Urinary bladder (tissue), 4 donors: ENCODE measurements around the gene ZNF8. TPM values are rescaled to one million over a fixed set of nuclear protein-coding genes. Genes with fewer than 3 reads are reported as not detected.

Experiments used
- DNase-seq: peaks from one replicate; pipeline ENCODE4 v3.0.0-alpha.2; 2015; ENCODE audit errors: extremely low spot score
- H3K27ac ChIP-seq: one replicate; pipeline ENCODE4 v1.5.1; 2013; ENCODE audit warnings: low read depth, mild to moderate bottlenecking, moderate library complexity
- H3K36me3 ChIP-seq: one replicate; pipeline ENCODE4 v1.6.1; 2013; ENCODE audit warnings: mild to moderate bottlenecking, moderate library complexity; ENCODE audit not compliant: insufficient read depth
- H3K4me1 ChIP-seq: one replicate; pipeline ENCODE4 v1.6.1; 2013; ENCODE audit warnings: mild to moderate bottlenecking, moderate library complexity; ENCODE audit not compliant: insufficient read depth
- H3K4me3 ChIP-seq: one replicate; pipeline ENCODE4 v1.5.1; 2013; ENCODE audit warnings: low read depth, low read length
- WGBS: extraction: QIAGEN DNeasy Blood & Tissue Kit; methylation state at CpG from one replicate; pipeline ENCODE4 v1.1.7; 2013; 5-methylcytosine and 5-hydroxymethylcytosine counted together
- polyA plus RNA-seq: library from polyadenylated mRNA; stranded (reverse); fragments of 200-250 nt; gene quantifications from one replicate; pipeline ENCODE4 v1.2.3, GENCODE V29; 2013
- small RNA-seq: library from RNA; depleted of rRNA; stranded (forward); fragments of <200 nt; gene quantifications from one replicate; pipeline ENCODE3, GENCODE V24; 2014
- total RNA-seq: library from RNA; depleted of rRNA; stranded (reverse); fragments of >200 nt; gene quantifications from one replicate; pipeline ENCODE4 v1.2.3, GENCODE V29; 2014
- donor health status: healthy with polysubstance abuse.
- donor health status: healthy.

The ZNF8 gene
- total and polyA plus RNA-seq, 2 donors: 1.8 to 7.8 TPM

- H3K4me3 ChIP-seq: no peak overlapping the region
- no peaks in the 10 kb centered on the region for H3K36me3 ChIP-seq
- 84% methylated on average over 23 of the region's 23 CpGs for WGBS
- no peaks in the 10 kb centered on the region for H3K4me1 ChIP-seq
- no peak for DNase-seq
- H3K27ac ChIP-seq: no peak overlapping the region
These were observed 73.4 kb downstream of the ZNF8 start for GRCh38 chr19:58351990-58352755.

Small RNA genes lying within 50 kb of the gene (small RNA-seq; reads per million reads assigned to genes)
- gene MIR6806: 0.18 reads per million

Other genes starting within 250 kb of the ZNF8 start
- not detected for gene ZSCAN1, start 244.9 kb upstream of the ZNF8 start, total RNA-seq
- 0.44 TPM for gene ZSCAN1, start 244.9 kb upstream of the ZNF8 start, polyA plus RNA-seq
- 12.6 TPM for gene ZNF135, start 219.7 kb upstream of the ZNF8 start, total RNA-seq
- gene ZNF135, start 219.7 kb upstream of the ZNF8 start, polyA plus RNA-seq: 9.0 TPM
- gene ZSCAN18, start 180.7 kb upstream of the ZNF8 start, total RNA-seq: 73.1 TPM
- gene ZSCAN18, start 180.7 kb upstream of the ZNF8 start, polyA plus RNA-seq: 98.2 TPM
- gene ZNF329, start 128.2 kb upstream of the ZNF8 start, total RNA-seq: 19.6 TPM
- gene ZNF329, start 128.2 kb upstream of the ZNF8 start, polyA plus RNA-seq: 9.4 TPM
- 18.9 TPM for gene ZNF274, start 95.9 kb upstream of the ZNF8 start, total RNA-seq
- 32.1 TPM for gene ZNF274, start 95.9 kb upstream of the ZNF8 start, polyA plus RNA-seq
- gene ZNF544, start 50.0 kb upstream of the ZNF8 start, total RNA-seq: 51.4 TPM
- gene ZNF544, start 50.0 kb upstream of the ZNF8 start, polyA plus RNA-seq: 23.6 TPM
- 30.1 TPM for gene ERVK3-1, start 26.4 kb downstream of the ZNF8 start, total RNA-seq
- 33.9 TPM for gene ERVK3-1, start 26.4 kb downstream of the ZNF8 start, polyA plus RNA-seq
- gene ZSCAN22, start 48.0 kb downstream of the ZNF8 start, total RNA-seq: 2.9 TPM
- 1.6 TPM for gene ZSCAN22, start 48.0 kb downstream of the ZNF8 start, polyA plus RNA-seq
- 0.69 TPM for gene A1BG, start 74.5 kb downstream of the ZNF8 start, total RNA-seq
- gene A1BG, start 74.5 kb downstream of the ZNF8 start, polyA plus RNA-seq: 19.3 TPM
- 2.1 TPM for gene ZNF497, start 83.8 kb downstream of the ZNF8 start, total RNA-seq
- 0.73 TPM for gene ZNF497, start 83.8 kb downstream of the ZNF8 start, polyA plus RNA-seq
- 1.5 TPM for gene ZNF837, start 102.1 kb downstream of the ZNF8 start, total RNA-seq
- gene ZNF837, start 102.1 kb downstream of the ZNF8 start, polyA plus RNA-seq: 1.6 TPM
- gene RPS5, start 108.3 kb downstream of the ZNF8 start, total RNA-seq: 1,214 TPM
- 1,879 TPM for gene RPS5, start 108.3 kb downstream of the ZNF8 start, polyA plus RNA-seq
- gene RNF225, start 116.7 kb downstream of the ZNF8 start, total RNA-seq: not detected
- gene RNF225, start 116.7 kb downstream of the ZNF8 start, polyA plus RNA-seq: 0.11 TPM
- 13.6 TPM for gene ZNF584, start 129.7 kb downstream of the ZNF8 start, total RNA-seq
- gene ZNF584, start 129.7 kb downstream of the ZNF8 start, polyA plus RNA-seq: 18.5 TPM
- 11.9 TPM for gene ZNF132, start 161.2 kb downstream of the ZNF8 start, total RNA-seq
- gene ZNF132, start 161.2 kb downstream of the ZNF8 start, polyA plus RNA-seq: 2.3 TPM
- 6.6 TPM for gene ZNF324B, start 172.7 kb downstream of the ZNF8 start, total RNA-seq
- gene ZNF324B, start 172.7 kb downstream of the ZNF8 start, polyA plus RNA-seq: 5.4 TPM
- 9.5 TPM for gene ZNF324, start 188.1 kb downstream of the ZNF8 start, total RNA-seq
- gene ZNF324, start 188.1 kb downstream of the ZNF8 start, polyA plus RNA-seq: 8.6 TPM
- 6.0 TPM for gene ZNF446, start 197.4 kb downstream of the ZNF8 start, total RNA-seq
- gene ZNF446, start 197.4 kb downstream of the ZNF8 start, polyA plus RNA-seq: 16.2 TPM
- gene SLC27A5, start 233.0 kb downstream of the ZNF8 start, total RNA-seq: 3.5 TPM
- gene SLC27A5, start 233.0 kb downstream of the ZNF8 start, polyA plus RNA-seq: 16.8 TPM
- gene ZBTB45, start 240.9 kb downstream of the ZNF8 start, total RNA-seq: 3.3 TPM
- 18.4 TPM for gene ZBTB45, start 240.9 kb downstream of the ZNF8 start, polyA plus RNA-seq